ENCODE measurements around the gene MTUS2.

Gene MTUS2

GRCh38 chr13:29508876-29509252 lies 688.7 kb downstream of the MTUS2 start:
- Histone ChIP-seq H3K36me3 (ENCODE audit: control insufficient read depth, insufficient read depth, low read length) (no peaks in the 10 kb centered on the region), H3K9me3 (ENCODE audit: control insufficient read depth, low read length) (no peaks in the 10 kb centered on the region), H3K4me1 (ENCODE audit: control insufficient read depth, insufficient read depth, low read length) (no peaks in the 10 kb centered on the region), H3K9ac (ENCODE audit: low read length) (no peak overlapping the region), H3K27me3 (ENCODE audit: control insufficient read depth, insufficient read depth, low read length) (peaks cover 4% of the 10 kb centered on the region), H3K4me3 (ENCODE audit: low read length) (no peak overlapping the region)

- Histone ChIP-seq H3K4me1 (ENCODE audit: control insufficient read depth, insufficient read depth, low read length) (no peaks in the 10 kb centered on the region), H3K9me3 (ENCODE audit: control insufficient read depth, low read length) (no peaks in the 10 kb centered on the region), H3K9ac (ENCODE audit: low read length) (no peak overlapping the region), H3K36me3 (ENCODE audit: control insufficient read depth, insufficient read depth, low read length) (no peaks in the 10 kb centered on the region), H3K27me3 (ENCODE audit: control insufficient read depth, insufficient read depth, low read length) (peaks cover 4% of the 10 kb centered on the region), H3K4me3 (ENCODE audit: low read length) (no peak overlapping the region)
These were observed 690.0 kb downstream of the MTUS2 start for GRCh38 chr13:29509999-29510589.

GRCh38 chr13:29510651-29511084 lies 690.5 kb downstream of the MTUS2 start:
- Histone ChIP-seq H3K9me3 (ENCODE audit: control insufficient read depth, low read length) (no peaks in the 10 kb centered on the region), H3K4me1 (ENCODE audit: control insufficient read depth, insufficient read depth, low read length) (no peaks in the 10 kb centered on the region), H3K9ac (ENCODE audit: low read length) (no peak overlapping the region), H3K27me3 (ENCODE audit: control insufficient read depth, insufficient read depth, low read length) (peaks cover 4% of the 10 kb centered on the region), H3K4me3 (ENCODE audit: low read length) (no peak overlapping the region), H3K36me3 (ENCODE audit: control insufficient read depth, insufficient read depth, low read length) (no peaks in the 10 kb centered on the region)

GRCh38 chr13:29511106-29511796 lies 691.1 kb downstream of the MTUS2 start:
- no peaks in the 10 kb centered on the region for H3K36me3 ChIP-seq (ENCODE audit: control insufficient read depth, insufficient read depth, low read length)
- no peak overlapping the region for H3K4me3 ChIP-seq (ENCODE audit: low read length)
- H3K9me3 ChIP-seq (ENCODE audit: control insufficient read depth, low read length): no peaks in the 10 kb centered on the region
- H3K27me3 ChIP-seq (ENCODE audit: control insufficient read depth, insufficient read depth, low read length): no peaks in the 10 kb centered on the region
- no peak overlapping the region for H3K9ac ChIP-seq (ENCODE audit: low read length)
- H3K4me1 ChIP-seq (ENCODE audit: control insufficient read depth, insufficient read depth, low read length): no peaks in the 10 kb centered on the region

- no peak overlapping the region for H3K9ac ChIP-seq (ENCODE audit: low read length)
- no peaks in the 10 kb centered on the region for H3K4me1 ChIP-seq (ENCODE audit: control insufficient read depth, insufficient read depth, low read length)
- H3K4me3 ChIP-seq (ENCODE audit: low read length): no peak overlapping the region
- no peaks in the 10 kb centered on the region for H3K27me3 ChIP-seq (ENCODE audit: control insufficient read depth, insufficient read depth, low read length)
- H3K9me3 ChIP-seq (ENCODE audit: control insufficient read depth, low read length): no peaks in the 10 kb centered on the region
- no peaks in the 10 kb centered on the region for H3K36me3 ChIP-seq (ENCODE audit: control insufficient read depth, insufficient read depth, low read length)
These were observed 691.8 kb downstream of the MTUS2 start for GRCh38 chr13:29511980-29512379.

GRCh38 chr13:29513002-29513980 lies 693.2 kb downstream of the MTUS2 start:
- Histone ChIP-seq H3K36me3 (ENCODE audit: control insufficient read depth, insufficient read depth, low read length) (no peaks in the 10 kb centered on the region), H3K4me3 (ENCODE audit: low read length) (no peak overlapping the region), H3K27me3 (ENCODE audit: control insufficient read depth, insufficient read depth, low read length) (no peaks in the 10 kb centered on the region), H3K9ac (ENCODE audit: low read length) (no peak overlapping the region), H3K9me3 (ENCODE audit: control insufficient read depth, low read length) (no peaks in the 10 kb centered on the region), H3K4me1 (ENCODE audit: control insufficient read depth, insufficient read depth, low read length) (no peaks in the 10 kb centered on the region)

GRCh38 chr13:29513981-29514719 lies 694.0 kb downstream of the MTUS2 start:
- H3K36me3 ChIP-seq (ENCODE audit: control insufficient read depth, insufficient read depth, low read length): no peaks in the 10 kb centered on the region
- no peak overlapping the region for H3K9ac ChIP-seq (ENCODE audit: low read length)
- no peaks in the 10 kb centered on the region for H3K4me1 ChIP-seq (ENCODE audit: control insufficient read depth, insufficient read depth, low read length)
- no peaks in the 10 kb centered on the region for H3K9me3 ChIP-seq (ENCODE audit: control insufficient read depth, low read length)
- no peak overlapping the region for H3K4me3 ChIP-seq (ENCODE audit: low read length)
- no peaks in the 10 kb centered on the region for H3K27me3 ChIP-seq (ENCODE audit: control insufficient read depth, insufficient read depth, low read length)

GRCh38 chr13:29514720-29515310 lies 694.7 kb downstream of the MTUS2 start:
- H3K36me3 ChIP-seq (ENCODE audit: control insufficient read depth, insufficient read depth, low read length): no peaks in the 10 kb centered on the region

GRCh38 chr13:29515372-29515771 lies 695.2 kb downstream of the MTUS2 start:
- no peaks in the 10 kb centered on the region for H3K9me3 ChIP-seq (ENCODE audit: control insufficient read depth, low read length)
- no peaks in the 10 kb centered on the region for H3K4me1 ChIP-seq (ENCODE audit: control insufficient read depth, insufficient read depth, low read length)
- no peak overlapping the region for H3K4me3 ChIP-seq (ENCODE audit: low read length)
- H3K9ac ChIP-seq (ENCODE audit: low read length): no peak overlapping the region
- no peaks in the 10 kb centered on the region for H3K36me3 ChIP-seq (ENCODE audit: control insufficient read depth, insufficient read depth, low read length)
- no peaks in the 10 kb centered on the region for H3K27me3 ChIP-seq (ENCODE audit: control insufficient read depth, insufficient read depth, low read length)

More at GRCh38 chr13:29514720-29515310, 694.7 kb downstream of the MTUS2 start:
- H3K9ac ChIP-seq (ENCODE audit: low read length): no peak overlapping the region
- no peaks in the 10 kb centered on the region for H3K4me1 ChIP-seq (ENCODE audit: control insufficient read depth, insufficient read depth, low read length)
- H3K9me3 ChIP-seq (ENCODE audit: control insufficient read depth, low read length): no peaks in the 10 kb centered on the region
- H3K27me3 ChIP-seq (ENCODE audit: control insufficient read depth, insufficient read depth, low read length): no peaks in the 10 kb centered on the region
- no peak overlapping the region for H3K4me3 ChIP-seq (ENCODE audit: low read length)

GRCh38 chr13:29516012-29516411 lies 695.9 kb downstream of the MTUS2 start:
- no peaks in the 10 kb centered on the region for H3K36me3 ChIP-seq (ENCODE audit: control insufficient read depth, insufficient read depth, low read length)

GRCh38 chr13:29516880-29517279 lies 696.7 kb downstream of the MTUS2 start:
- H3K36me3 ChIP-seq (ENCODE audit: control insufficient read depth, insufficient read depth, low read length): no peaks in the 10 kb centered on the region
- H3K9me3 ChIP-seq (ENCODE audit: control insufficient read depth, low read length): no peaks in the 10 kb centered on the region
- H3K9ac ChIP-seq (ENCODE audit: low read length): no peak overlapping the region
- H3K4me3 ChIP-seq (ENCODE audit: low read length): no peak overlapping the region
- no peaks in the 10 kb centered on the region for H3K27me3 ChIP-seq (ENCODE audit: control insufficient read depth, insufficient read depth, low read length)
- no peaks in the 10 kb centered on the region for H3K4me1 ChIP-seq (ENCODE audit: control insufficient read depth, insufficient read depth, low read length)

More at GRCh38 chr13:29516012-29516411, 695.9 kb downstream of the MTUS2 start:
- no peak overlapping the region for H3K4me3 ChIP-seq (ENCODE audit: low read length)
- H3K9me3 ChIP-seq (ENCODE audit: control insufficient read depth, low read length): no peaks in the 10 kb centered on the region
- H3K4me1 ChIP-seq (ENCODE audit: control insufficient read depth, insufficient read depth, low read length): no peaks in the 10 kb centered on the region
- H3K27me3 ChIP-seq (ENCODE audit: control insufficient read depth, insufficient read depth, low read length): no peaks in the 10 kb centered on the region
- H3K9ac ChIP-seq (ENCODE audit: low read length): no peak overlapping the region

Measured in mucosa of stomach (tissue), 1 donor.